Brain microvascular endothelial cell (primary cell): ENCODE measurements around the gene GALNT18.

ENCODE experiments used
- DNase-seq: peaks from one replicate; pipeline ENCODE4 v3.0.0-alpha.2; 2020
- H3K27ac ChIP-seq: fragments of 250-450 bp; sonication (Bioruptor Pico); 2 replicates; pipeline ENCODE4 v1.5.1; 2020; ENCODE audit warnings: mild to moderate bottlenecking, moderate library complexity
- H3K27me3 ChIP-seq: fragments of 250-450 bp; sonication (Bioruptor Pico); replicated peaks from 2 replicates; pipeline ENCODE4 v1.5.1; 2020; ENCODE audit warnings: mild to moderate bottlenecking
- H3K36me3 ChIP-seq: fragments of 250-450 bp; sonication (Bioruptor Pico); replicated peaks from 2 replicates; pipeline ENCODE4 v1.5.1; 2020; ENCODE audit warnings: mild to moderate bottlenecking
- H3K4me3 ChIP-seq: 2 replicates; pipeline ENCODE4 v1.5.1; 2011; ENCODE audit warnings: low read depth, mild to moderate bottlenecking, control low read depth, low read length, moderate library complexity
- CTCF ChIP-seq: IDR thresholded peaks from 2 replicates; pipeline ENCODE4 v1.5.1; 2011; ENCODE audit warnings: low read depth, mild to moderate bottlenecking, moderate library complexity, low read length, control low read depth, inconsistent platforms; ENCODE audit errors: missing control alignments
- in situ Hi-C: cut with HindIII; loops from 2 replicates; pipeline ENCODE4 v1.10.0; 2017; ENCODE audit warnings: low sequenced_read_pairs, low pct_ligation_motif_present

The GALNT18 gene

GRCh38 chr11:11598243-11598642, 23.6 kb downstream of the GALNT18 start:
- no peaks in the 10 kb centered on the region for H3K36me3 ChIP-seq
- H3K27me3 ChIP-seq = no peaks in the 10 kb centered on the region
- TF ChIP-seq CTCF = no peak
- H3K4me3 ChIP-seq = no peak overlapping the region
- DNase-seq = no peak
- H3K27ac ChIP-seq = no peak overlapping the region
- in situ Hi-C loops = no loop called here

DNA sequence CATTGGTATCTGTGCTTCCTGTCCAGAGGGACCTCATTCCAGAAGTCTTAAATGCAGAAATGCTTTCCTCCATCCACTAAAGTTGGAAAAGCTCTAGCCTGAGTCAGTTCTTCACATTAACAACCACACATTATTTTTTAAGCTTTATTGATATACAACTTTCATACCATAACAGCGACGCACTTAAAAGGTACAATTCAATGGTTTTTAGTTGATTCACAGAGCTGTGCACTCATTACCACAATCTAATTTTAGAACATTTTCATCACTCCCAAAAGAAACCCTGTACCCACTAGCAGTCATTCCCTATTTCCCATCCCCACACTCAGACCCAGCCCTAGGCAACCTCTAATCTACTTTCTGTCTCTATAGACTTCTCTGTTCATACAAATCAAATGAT, 27.6 kb downstream of the GALNT18 start:
- Histone ChIP-seq H3K36me3 (no peaks in the 10 kb centered on the region), H3K27ac (no peak overlapping the region), H3K4me3 (no peak overlapping the region), H3K27me3 (no peaks in the 10 kb centered on the region)
- TF ChIP-seq CTCF = no peak
- in situ Hi-C loops = no loop called here
- DNase-seq = no peak

GRCh38 chr11:11592146-11592684, 29.6 kb downstream of the GALNT18 start:
- no peak for TF ChIP-seq CTCF
- DNase-seq = no peak
- in situ Hi-C loops = no loop called here
- no peaks in the 10 kb centered on the region for H3K27me3 ChIP-seq
- no peak overlapping the region for H3K27ac ChIP-seq
- H3K4me3 ChIP-seq = no peak overlapping the region
- H3K36me3 ChIP-seq = no peaks in the 10 kb centered on the region

DNA sequence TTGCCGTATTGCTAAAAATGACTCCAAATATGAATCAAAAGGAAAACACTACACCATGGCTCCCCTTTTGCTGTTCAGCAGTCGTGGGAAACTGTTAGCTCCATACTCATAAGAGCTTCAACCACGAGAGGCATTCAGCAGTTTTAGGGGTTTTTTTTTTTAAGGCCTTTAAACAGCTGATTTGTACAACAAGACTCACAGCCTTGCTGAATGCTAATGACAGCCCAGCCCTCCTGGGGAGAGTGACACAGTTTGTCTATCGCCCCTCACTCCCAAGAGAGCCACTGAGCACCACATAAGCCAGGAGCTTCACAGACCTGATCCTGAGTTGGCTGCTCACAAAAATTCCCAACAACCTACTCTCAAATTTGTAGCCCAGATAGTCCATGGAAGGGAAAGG, 32.4 kb downstream of the GALNT18 start:
- Histone ChIP-seq H3K27ac (no peak overlapping the region), H3K36me3 (no peaks in the 10 kb centered on the region), H3K4me3 (no peak overlapping the region), H3K27me3 (no peaks in the 10 kb centered on the region)
- TF ChIP-seq CTCF = no peak
- DNase-seq = no peak
- in situ Hi-C loops = no loop called here

DNA sequence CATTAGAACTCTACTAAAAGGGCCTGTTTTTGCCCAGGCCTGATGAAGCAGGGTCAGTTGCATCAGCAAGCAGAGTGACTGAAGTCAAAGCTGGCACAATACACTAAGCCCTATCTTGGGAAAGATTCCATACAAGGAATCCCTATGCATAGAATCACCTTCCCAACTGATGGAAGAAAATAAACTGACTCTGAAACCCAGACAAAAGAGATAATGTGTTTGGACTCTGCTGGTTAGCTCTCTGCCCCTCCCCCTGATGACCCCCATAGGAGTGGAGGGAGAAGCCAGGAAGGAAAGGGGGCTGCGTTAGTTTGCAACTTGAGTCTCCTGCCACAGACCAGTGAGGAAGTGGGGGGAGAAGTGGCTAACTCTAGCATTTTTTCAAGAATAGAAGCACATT, 32.9 kb downstream of the GALNT18 start:
- in situ Hi-C loops = no loop called here
- no peak for DNase-seq

More for the DNA sequence above, 32.9 kb downstream of the GALNT18 start:
- no peak for TF ChIP-seq CTCF
- H3K36me3 ChIP-seq = no peaks in the 10 kb centered on the region
- H3K27ac ChIP-seq = no peak overlapping the region
- H3K4me3 ChIP-seq = no peak overlapping the region
- no peaks in the 10 kb centered on the region for H3K27me3 ChIP-seq
